Measurements from ENCODE around the gene ZNF423.

Gene ZNF423

DNA sequence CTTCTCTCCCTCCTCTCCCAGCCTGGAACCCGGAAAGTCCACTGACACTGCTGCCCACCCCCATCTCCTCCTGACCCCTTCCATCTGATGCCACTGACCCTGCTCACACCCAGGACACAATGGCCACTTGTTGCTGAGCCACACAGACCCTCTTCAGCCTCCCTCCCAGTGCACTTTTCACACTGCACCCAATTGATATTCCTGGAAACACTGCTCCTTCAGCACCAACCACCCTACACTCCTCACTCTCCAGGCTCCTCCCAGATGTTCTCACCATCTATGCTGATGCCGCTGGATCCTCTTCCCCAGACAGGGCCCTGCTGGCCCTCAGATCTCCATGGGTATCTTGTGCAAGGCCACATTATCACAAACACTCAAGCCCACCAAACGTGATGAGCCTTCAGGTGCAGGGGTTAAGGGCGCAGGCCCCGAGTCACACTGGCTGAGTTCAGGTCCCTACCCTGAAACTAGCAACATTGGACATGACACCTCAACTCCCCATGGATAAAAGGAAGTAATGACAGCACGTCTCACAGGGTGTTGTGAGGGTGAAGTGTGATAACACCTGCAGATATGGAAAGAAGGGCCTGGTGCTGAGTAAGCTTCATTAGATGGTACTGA, 238.1 kb downstream of the ZNF423 start:
- H3K9me3 ChIP-seq (ENCODE audit: low read length): no peaks in the 10 kb centered on the region
- H3K9me2 ChIP-seq (ENCODE audit: low read depth, low read length): no peaks in the 10 kb centered on the region
- no peak overlapping the region for H2AFZ ChIP-seq (ENCODE audit: low read length)
- H3F3A ChIP-seq (ENCODE audit: insufficient read depth, low read length): no peaks in the 10 kb centered on the region
- no peaks in the 10 kb centered on the region for H3K27me3 ChIP-seq (ENCODE audit: insufficient read depth, low read length)
- H3K27ac ChIP-seq (ENCODE audit: low read depth, low read length, poor library complexity, severe bottlenecking): no peak overlapping the region
- H4K20me1 ChIP-seq (ENCODE audit: insufficient read depth, low read length): no peaks in the 10 kb centered on the region
- H3K79me2 ChIP-seq (ENCODE audit: insufficient read depth, low read length): no peaks in the 10 kb centered on the region
- no peaks in the 10 kb centered on the region for H3K4me1 ChIP-seq (ENCODE audit: insufficient read depth, low read length, severe bottlenecking)
- H3K4me3 ChIP-seq (ENCODE audit: low read depth, low read length, poor library complexity, severe bottlenecking): no peak overlapping the region
- TF ChIP-seq CTCF (IDR thresholded peaks at IDR 0.05; ENCODE audit: low read length): no peak
- TF ChIP-seq EZH2 (IDR thresholded peaks at IDR 0.05; ENCODE audit: borderline replicate concordance, low read length): no peak
- no peaks in the 10 kb centered on the region for H3K36me3 ChIP-seq (ENCODE audit: insufficient read depth, low read length)
- H3K9ac ChIP-seq (ENCODE audit: low read length): no peak overlapping the region
- no peak overlapping the region for H3K4me2 ChIP-seq (ENCODE audit: low read length)

DNA sequence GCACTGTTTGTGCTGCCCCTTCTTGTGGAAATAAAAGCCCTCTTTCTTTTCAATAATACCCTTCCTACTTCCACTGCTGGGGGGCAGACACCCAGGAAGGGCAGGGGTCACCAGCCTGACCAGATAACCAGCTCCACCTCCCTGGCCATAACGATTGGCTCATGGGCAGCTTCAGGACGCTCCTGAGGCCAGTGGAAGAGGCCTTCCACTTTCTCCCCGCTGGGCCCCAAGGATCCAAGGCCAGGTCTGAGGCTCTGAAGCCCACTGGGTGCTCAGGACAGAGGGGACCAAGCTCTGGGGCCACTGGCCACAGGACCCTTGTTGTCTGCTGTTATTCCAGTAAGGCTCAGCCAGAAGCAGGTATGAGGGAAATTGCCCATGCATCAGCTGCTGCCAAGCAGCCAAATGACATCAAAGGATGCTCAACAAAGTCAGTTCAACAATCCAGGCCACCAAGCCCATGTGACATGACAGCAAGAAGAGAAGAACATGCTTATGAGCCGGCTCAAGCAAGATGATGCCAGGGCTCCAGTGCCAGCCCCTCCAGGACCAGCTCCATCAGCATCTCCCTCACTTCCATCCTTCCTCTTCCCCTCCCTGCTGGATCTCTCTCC, 238.8 kb downstream of the ZNF423 start:
- no peak overlapping the region for H3K4me3 ChIP-seq (ENCODE audit: low read depth, low read length, poor library complexity, severe bottlenecking)
- H3K36me3 ChIP-seq (ENCODE audit: insufficient read depth, low read length): no peaks in the 10 kb centered on the region
- H3K79me2 ChIP-seq (ENCODE audit: insufficient read depth, low read length): no peaks in the 10 kb centered on the region
- no peak overlapping the region for H3K27ac ChIP-seq (ENCODE audit: low read depth, low read length, poor library complexity, severe bottlenecking)
- no peak overlapping the region for H3K9ac ChIP-seq (ENCODE audit: low read length)
- no peak overlapping the region for H2AFZ ChIP-seq (ENCODE audit: low read length)
- no peaks in the 10 kb centered on the region for H3K9me3 ChIP-seq (ENCODE audit: low read length)
- no peaks in the 10 kb centered on the region for H3K27me3 ChIP-seq (ENCODE audit: insufficient read depth, low read length)
- H3F3A ChIP-seq (ENCODE audit: insufficient read depth, low read length): no peaks in the 10 kb centered on the region
- no peaks in the 10 kb centered on the region for H4K20me1 ChIP-seq (ENCODE audit: insufficient read depth, low read length)
- H3K4me2 ChIP-seq (ENCODE audit: low read length): no peak overlapping the region
- H3K9me2 ChIP-seq (ENCODE audit: low read depth, low read length): no peaks in the 10 kb centered on the region
- no peaks in the 10 kb centered on the region for H3K4me1 ChIP-seq (ENCODE audit: insufficient read depth, low read length, severe bottlenecking)
- TF ChIP-seq CTCF (IDR thresholded peaks at IDR 0.05; ENCODE audit: low read length): no peak
- TF ChIP-seq EZH2 (IDR thresholded peaks at IDR 0.05; ENCODE audit: borderline replicate concordance, low read length): no peak

DNA sequence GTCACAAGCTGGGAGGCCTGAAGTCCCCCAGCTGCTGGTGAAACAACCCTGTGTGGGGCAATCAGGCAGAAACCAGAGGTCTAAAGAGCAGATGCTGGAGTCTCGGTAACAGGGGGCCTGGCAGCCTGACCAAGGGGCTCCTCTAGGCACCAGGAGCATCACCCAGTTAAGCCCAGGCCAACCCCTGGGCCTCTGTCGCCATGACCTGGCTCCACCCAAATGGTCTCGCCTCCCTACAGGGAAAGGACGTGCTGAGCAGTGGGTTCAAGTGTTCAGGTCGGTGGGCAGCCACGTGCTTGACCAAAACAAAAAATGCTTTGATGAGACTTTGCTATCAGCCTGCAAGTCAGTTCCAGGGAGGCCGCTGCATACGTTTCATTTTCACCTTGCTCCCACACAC, 240.3 kb downstream of the ZNF423 start:
- Histone ChIP-seq H3K9me3 (ENCODE audit: low read length) (no peaks in the 10 kb centered on the region), H3K27ac (ENCODE audit: low read depth, low read length, poor library complexity, severe bottlenecking) (no peak overlapping the region), H3K9me2 (ENCODE audit: low read depth, low read length) (no peaks in the 10 kb centered on the region; the same call in 1 of the 2 replicates), H4K20me1 (ENCODE audit: insufficient read depth, low read length) (no peaks in the 10 kb centered on the region), H3F3A (ENCODE audit: insufficient read depth, low read length) (no peaks in the 10 kb centered on the region), H3K4me1 (ENCODE audit: insufficient read depth, low read length, severe bottlenecking) (no peaks in the 10 kb centered on the region), H3K4me2 (ENCODE audit: low read length) (no peak overlapping the region), H3K9ac (ENCODE audit: low read length) (no peak overlapping the region), H3K36me3 (ENCODE audit: insufficient read depth, low read length) (no peaks in the 10 kb centered on the region), H3K79me2 (ENCODE audit: insufficient read depth, low read length) (no peaks in the 10 kb centered on the region), H2AFZ (ENCODE audit: low read length) (no peak overlapping the region), H3K4me3 (ENCODE audit: low read depth, low read length, poor library complexity, severe bottlenecking) (no peak overlapping the region), H3K27me3 (ENCODE audit: insufficient read depth, low read length) (no peaks in the 10 kb centered on the region)
- TF ChIP-seq CTCF (IDR thresholded peaks at IDR 0.05; ENCODE audit: low read length): no peak
- TF ChIP-seq EZH2 (IDR thresholded peaks at IDR 0.05; ENCODE audit: borderline replicate concordance, low read length): no peak
